Ascending aorta (tissue), 2 donors: ENCODE data around the gene LRCOL1. TPM values are rescaled to one million over a fixed set of nuclear protein-coding genes. Genes with fewer than 3 reads are reported as not detected.

Experiments used
- DNase-seq, 2 donors: peaks; one replicate each; pipeline ENCODE4 v3.0.0-alpha.2; 2019; ENCODE audit warnings: low spot score in 2 of 2
- H3K27ac ChIP-seq, 2 donors: fragments of 200-600 bp; sonication (generic); one replicate each; pipeline ENCODE4 v1.5.1; 2016 to 2017; ENCODE audit warnings: mild to moderate bottlenecking in 1 of 2
- H3K27me3 ChIP-seq: fragments of 200-600 bp; sonication (generic); one replicate; pipeline ENCODE4 v1.5.1; 2017
- H3K36me3 ChIP-seq, 2 donors: fragments of 200-600 bp; sonication (generic); one replicate each; pipeline ENCODE4 v1.5.1; 2016
- H3K4me1 ChIP-seq, 2 donors: fragments of 200-600 bp; sonication (generic); one replicate each; pipeline ENCODE4 v1.5.1; 2016 to 2017; ENCODE audit warnings: mild to moderate bottlenecking in 1 of 2
- H3K4me3 ChIP-seq, 2 donors: fragments of 200-600 bp; sonication (generic); one replicate each; pipeline ENCODE4 v1.5.1; 2016 to 2017; ENCODE audit warnings: mild to moderate bottlenecking in 1 of 2
- H3K9me3 ChIP-seq, 2 donors: fragments of 200-600 bp; sonication (generic); one replicate each; pipeline ENCODE4 v1.5.1; 2016
- intact Hi-C: fragments of 100-400 bp; cut with DNase I; formaldehyde crosslinking; loops from one replicate; pipeline ENCODE4 v1.15.1; 2023
- total RNA-seq: library from RNA; depleted of rRNA; stranded (reverse); fragments of >200 nt; gene quantifications from one replicate; pipeline ENCODE4 v1.1.0, GENCODE V29; 2016
- TF ChIP-seq, protein P1 (sequence below), 3 experiments: fragments of 200-600 bp in 2 of 3; fragments of 450-650 bp in 1 of 3; sonication (generic) in 2 of 3; IDR thresholded peaks; one replicate each; pipeline ENCODE4 v1.5.1; 2016 to 2019; ENCODE audit warnings: antibody characterized with exemption in 3 of 3, mild to moderate bottlenecking in 1 of 3, moderate library complexity in 1 of 3

The LRCOL1 gene
- total RNA-seq, 1 donor from 2014 or later, result not detected

DNA sequence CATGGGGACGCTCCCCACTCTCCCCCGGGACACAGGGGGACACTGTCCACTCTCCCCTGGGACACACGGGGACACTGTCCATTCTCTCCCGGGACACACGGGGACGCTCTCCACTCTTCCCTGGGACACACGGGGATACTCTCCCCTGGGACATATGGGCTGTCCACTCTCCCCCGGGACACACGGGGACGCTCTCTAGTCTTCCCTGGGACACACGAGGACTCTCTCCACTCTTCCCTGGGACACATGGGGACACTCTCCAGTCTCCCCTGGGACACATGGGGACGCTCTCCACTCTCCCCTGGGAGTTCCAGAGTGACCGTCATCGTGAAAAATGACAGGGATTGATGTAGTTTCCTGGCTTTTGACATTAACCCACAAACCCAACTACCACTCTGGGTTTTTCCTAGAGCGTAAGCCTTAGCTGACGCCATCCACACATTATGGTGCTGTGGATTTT is 5.2 kb upstream of the LRCOL1 start:
- Histone ChIP-seq H3K9me3 (peaks cover 3 to 6% of the 10 kb centered on the region in 2 donors), H3K4me3 (no peak overlapping the region), H3K36me3 (no peaks in the 10 kb centered on the region), H3K27ac (no peak overlapping the region), H3K4me1 (peaks cover 3 to 4% of the 10 kb centered on the region in 2 donors), H3K27me3 (peaks cover 26% of the 10 kb centered on the region)
- TF ChIP-seq, protein P1, sequence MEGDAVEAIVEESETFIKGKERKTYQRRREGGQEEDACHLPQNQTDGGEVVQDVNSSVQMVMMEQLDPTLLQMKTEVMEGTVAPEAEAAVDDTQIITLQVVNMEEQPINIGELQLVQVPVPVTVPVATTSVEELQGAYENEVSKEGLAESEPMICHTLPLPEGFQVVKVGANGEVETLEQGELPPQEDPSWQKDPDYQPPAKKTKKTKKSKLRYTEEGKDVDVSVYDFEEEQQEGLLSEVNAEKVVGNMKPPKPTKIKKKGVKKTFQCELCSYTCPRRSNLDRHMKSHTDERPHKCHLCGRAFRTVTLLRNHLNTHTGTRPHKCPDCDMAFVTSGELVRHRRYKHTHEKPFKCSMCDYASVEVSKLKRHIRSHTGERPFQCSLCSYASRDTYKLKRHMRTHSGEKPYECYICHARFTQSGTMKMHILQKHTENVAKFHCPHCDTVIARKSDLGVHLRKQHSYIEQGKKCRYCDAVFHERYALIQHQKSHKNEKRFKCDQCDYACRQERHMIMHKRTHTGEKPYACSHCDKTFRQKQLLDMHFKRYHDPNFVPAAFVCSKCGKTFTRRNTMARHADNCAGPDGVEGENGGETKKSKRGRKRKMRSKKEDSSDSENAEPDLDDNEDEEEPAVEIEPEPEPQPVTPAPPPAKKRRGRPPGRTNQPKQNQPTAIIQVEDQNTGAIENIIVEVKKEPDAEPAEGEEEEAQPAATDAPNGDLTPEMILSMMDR (IDR thresholded peaks at IDR 0.05), result no peak
- intact Hi-C loops, result loop anchor here (1.0 to 2.0 kb wide), 2 partner anchors 200 to 461 kb away; no protein-coding TSS in a partner anchor
- DNase-seq, result no peak

DNA sequence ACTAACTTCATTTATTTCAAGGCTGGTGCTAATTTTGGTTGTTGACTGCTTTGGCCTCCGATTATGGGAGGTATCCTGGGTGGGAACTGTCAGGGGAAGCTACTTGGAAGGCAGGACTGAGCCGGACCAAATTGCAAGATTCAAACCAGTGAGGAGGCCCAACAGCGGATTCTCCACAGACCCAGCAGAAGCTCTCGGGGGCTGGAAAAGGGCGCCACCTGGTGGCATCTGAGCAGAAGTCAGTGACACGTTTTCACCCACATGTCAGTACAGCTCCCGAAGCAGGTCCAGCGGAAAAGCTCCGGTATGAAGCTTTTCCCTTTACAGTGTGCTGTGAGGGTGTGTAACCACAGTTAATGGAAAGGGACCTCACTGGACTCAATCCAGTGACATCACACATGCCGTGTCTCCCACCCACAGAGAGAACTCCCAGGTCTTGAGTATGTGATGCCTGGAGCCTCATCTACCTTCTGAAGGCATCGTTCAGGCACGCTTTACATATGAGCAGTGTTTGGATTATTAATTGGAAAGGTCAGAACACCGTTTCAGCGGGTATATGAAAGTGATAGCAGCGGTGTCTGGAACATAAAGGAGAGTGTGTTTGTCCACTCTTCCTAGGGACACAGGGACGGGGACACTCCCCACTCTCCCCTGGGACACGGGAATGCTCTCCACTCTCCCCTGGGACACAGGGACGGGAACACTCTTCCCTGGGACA is 4.6 kb upstream of the LRCOL1 start:
- DNase-seq, result peak in 1 of 2 donors; percentile 86
- Histone ChIP-seq H3K4me3 (no peak overlapping the region), H3K4me1 (peaks cover 3 to 4% of the 10 kb centered on the region in 2 donors), H3K36me3 (no peaks in the 10 kb centered on the region), H3K27ac (no peak overlapping the region), H3K9me3 (peaks cover 3 to 6% of the 10 kb centered on the region in 2 donors), H3K27me3 (peaks cover 26% of the 10 kb centered on the region)
- intact Hi-C loops, result loop anchor here (1.0 to 2.0 kb wide), 2 partner anchors 200 to 460 kb away; no protein-coding TSS in a partner anchor
- TF ChIP-seq, protein P1 (IDR thresholded peaks at IDR 0.05), result peak; percentile 82 to 87 (median 84)

DNA sequence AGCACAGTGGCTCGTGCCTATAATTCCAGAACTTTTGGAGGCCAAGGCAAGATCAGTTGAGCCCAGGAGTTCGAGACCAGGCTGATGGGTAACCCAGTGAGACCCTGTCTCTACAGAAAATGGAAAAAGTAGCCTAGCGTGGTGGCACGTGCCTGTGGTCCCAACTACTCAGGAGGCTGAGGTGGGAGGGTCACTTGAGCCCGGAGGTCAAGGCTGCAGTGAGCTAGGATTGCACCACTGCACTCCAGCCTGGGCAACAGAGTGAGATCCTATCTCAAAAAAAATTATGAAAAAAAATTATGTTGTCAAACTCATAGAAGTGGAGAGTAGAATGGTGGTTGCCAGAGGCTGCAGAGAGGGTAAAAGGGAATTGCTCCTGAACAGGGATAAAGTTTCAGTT is 3.6 kb upstream of the LRCOL1 start:
- H3K4me1 ChIP-seq, result peaks cover 3 to 4% of the 10 kb centered on the region in 2 donors
- H3K27me3 ChIP-seq, result peaks cover 20% of the 10 kb centered on the region
- intact Hi-C loops, result loop anchor here (2.0 kb wide), 1 partner anchor 459 kb away; no protein-coding TSS in a partner anchor
- no peaks in the 10 kb centered on the region for H3K36me3 ChIP-seq
- H3K4me3 ChIP-seq, result no peak overlapping the region
- peaks cover 3 to 6% of the 10 kb centered on the region in 2 donors for H3K9me3 ChIP-seq
- TF ChIP-seq, protein P1 (IDR thresholded peaks at IDR 0.05), result no peak
- H3K27ac ChIP-seq, result no peak overlapping the region
- no peak for DNase-seq

DNA sequence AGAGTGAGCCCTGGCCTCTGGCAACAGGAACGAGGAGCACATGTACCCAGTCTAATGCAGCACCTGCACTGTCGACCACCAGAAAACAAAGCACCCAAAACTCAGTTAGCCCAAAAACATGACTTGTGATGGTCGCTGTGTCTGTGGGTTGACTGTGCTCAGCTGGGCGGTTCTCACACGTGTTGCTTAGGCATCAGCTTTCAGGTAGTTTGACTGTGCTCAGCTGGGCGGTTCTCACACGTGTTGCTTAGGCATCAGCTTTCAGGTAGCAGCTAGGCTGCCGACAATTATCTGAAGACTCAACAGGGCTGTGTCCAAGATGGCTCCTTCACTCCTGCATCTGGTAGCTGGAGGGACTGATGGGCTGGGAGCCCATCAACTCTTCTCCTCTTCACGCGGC is 1.2 kb upstream of the LRCOL1 start:
- Histone ChIP-seq H3K27me3 (peaks cover 13% of the 10 kb centered on the region), H3K4me1 (no peaks in the 10 kb centered on the region), H3K36me3 (no peaks in the 10 kb centered on the region), H3K4me3 (no peak overlapping the region), H3K27ac (no peak overlapping the region), H3K9me3 (peaks cover 3 to 5% of the 10 kb centered on the region in 2 donors)
- intact Hi-C loops, result no loop called here
- TF ChIP-seq, protein P1 (IDR thresholded peaks at IDR 0.05), result no peak
- DNase-seq, result no peak

DNA sequence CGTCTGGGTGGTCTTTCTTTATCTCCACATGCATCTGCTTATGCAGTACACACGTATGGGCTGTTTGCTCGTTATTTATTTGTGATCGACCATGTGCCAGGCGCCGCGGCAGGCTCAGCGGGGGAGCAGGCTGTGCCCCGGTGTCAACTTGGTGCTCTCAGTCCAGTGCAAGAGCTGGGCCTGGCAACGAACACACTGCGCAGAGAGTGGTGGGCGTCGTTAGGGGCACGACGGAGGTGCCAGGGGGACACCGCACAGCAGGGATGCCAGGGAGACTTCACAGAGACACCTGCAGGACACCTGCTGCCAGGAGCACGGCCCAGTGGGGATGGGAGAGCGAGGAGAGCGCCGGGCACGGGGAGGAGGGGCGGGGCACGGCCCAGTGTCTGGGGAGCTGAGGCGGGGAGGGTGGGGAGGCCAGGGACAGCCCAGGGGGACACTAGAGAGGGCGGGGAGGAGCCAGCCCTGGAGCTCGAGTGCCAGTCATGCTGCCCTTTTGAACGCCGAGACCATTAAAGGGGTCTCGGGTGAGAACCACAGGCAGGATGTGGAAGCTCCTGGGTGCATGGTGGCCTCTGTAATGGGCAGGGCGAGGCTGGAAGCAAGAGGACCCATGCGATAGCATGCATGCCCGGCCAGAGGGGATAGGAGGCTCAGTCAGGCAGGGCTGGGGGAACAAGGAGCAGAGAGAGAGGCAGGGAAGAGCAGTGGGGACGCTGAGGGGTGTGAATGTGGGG is 652 bp upstream of the LRCOL1 start:
- Histone ChIP-seq H3K36me3 (no peaks in the 10 kb centered on the region), H3K9me3 (no peaks in the 10 kb centered on the region), H3K27me3 (peaks cover 9% of the 10 kb centered on the region), H3K4me1 (no peaks in the 10 kb centered on the region), H3K4me3 (peak overlapping the region in 1 of 2 donors; percentile 4), H3K27ac (no peak overlapping the region)
- no peak for DNase-seq
- intact Hi-C loops, result no loop called here
- TF ChIP-seq, protein P1 (IDR thresholded peaks at IDR 0.05), result no peak
